Measurements from ENCODE around the gene ZC2HC1B.

GRCh38 chr6:143821359-143821758 lies 42.9 kb upstream of the ZC2HC1B start:
- no peak for TF ChIP-seq CTCF (IDR thresholded peaks at IDR 0.05; ENCODE audit: low read depth, low read length, poor library complexity, severe bottlenecking)
- TF ChIP-seq EZH2phosphoT487 (IDR thresholded peaks at IDR 0.05; ENCODE audit: borderline replicate concordance, low read length) = no peak

Measured in DOHH2 (cell line).